CD14-positive monocyte (primary cell): ENCODE measurements around the gene UBE2O. TPM values are rescaled to one million over a fixed set of nuclear protein-coding genes. Genes with fewer than 3 reads are reported as not detected.

Source experiments
- DNase-seq, 3 donors: peaks; one replicate each; pipeline ENCODE4 v3.0.0-alpha.2; 2011 to 2022
- H2AFZ ChIP-seq: 2 replicates; pipeline ENCODE4 v1.6.0; 2012; ENCODE audit warnings: mild to moderate bottlenecking, low read depth, low read length, inconsistent platforms; ENCODE audit not compliant: insufficient read depth, poor library complexity, severe bottlenecking
- H3K27ac ChIP-seq, 2 donors: 1 replicate in 1 of 2; 2 replicates in 1 of 2; pipeline ENCODE4 v1.5.1; 2012 to 2013; ENCODE audit warnings: low read length in 2 of 2, control low read depth in 1 of 2, inconsistent platforms in 1 of 2, low read depth in 1 of 2, mild to moderate bottlenecking in 1 of 2
- H3K27me3 ChIP-seq, 2 donors: one replicate each; pipeline versions ENCODE4 v1.6.0 to v1.6.1; 2011 to 2013; ENCODE audit warnings: low read length in 2 of 2; ENCODE audit not compliant: control insufficient read depth in 2 of 2, insufficient read depth in 2 of 2
- H3K36me3 ChIP-seq, 2 donors: replicated peaks in 1 of 2; 1 replicate in 1 of 2; 2 replicates in 1 of 2; pipeline versions ENCODE4 v1.5.1 to v1.6.1; 2012 to 2013; ENCODE audit warnings: low read length in 2 of 2, control low read depth in 1 of 2, inconsistent platforms in 1 of 2, mild to moderate bottlenecking in 1 of 2; ENCODE audit not compliant: insufficient read depth in 2 of 2, control insufficient read depth in 1 of 2
- H3K4me1 ChIP-seq, 2 donors: 1 replicate in 1 of 2; 2 replicates in 1 of 2; pipeline versions ENCODE4 v1.5.1 to v1.6.1; 2012 to 2013; ENCODE audit warnings: low read length in 2 of 2, control low read depth in 1 of 2, inconsistent platforms in 1 of 2, mild to moderate bottlenecking in 1 of 2, moderate library complexity in 1 of 2; ENCODE audit not compliant: insufficient read depth in 2 of 2, control insufficient read depth in 1 of 2
- H3K4me2 ChIP-seq: replicated peaks from 2 replicates; pipeline ENCODE3; 2012; ENCODE audit warnings: low read length, moderate library complexity, mild to moderate bottlenecking; ENCODE audit not compliant: poor library complexity, severe bottlenecking; ENCODE audit errors: extremely low read depth
- H3K4me3 ChIP-seq, 3 experiments: fragments of 200-600 bp in 1 of 3; sonication (generic) in 1 of 3; replicated peaks in 1 of 3; 1 replicate in 2 of 3; 2 replicates in 1 of 3; pipeline ENCODE4 v1.5.1; 2011 to 2013; ENCODE audit warnings: low read length in 3 of 3, mild to moderate bottlenecking in 3 of 3, control low read depth in 2 of 3, low read depth in 2 of 3, inconsistent platforms in 1 of 3, moderate library complexity in 1 of 3
- H3K79me2 ChIP-seq: 2 replicates; pipeline ENCODE4 v1.6.0; 2012; ENCODE audit warnings: mild to moderate bottlenecking, control low read depth, inconsistent platforms, low read length, moderate library complexity; ENCODE audit not compliant: insufficient read depth
- H3K9ac ChIP-seq: 2 replicates; pipeline ENCODE4 v1.6.0; 2017; ENCODE audit warnings: low read length, mild to moderate bottlenecking; ENCODE audit not compliant: insufficient read depth, poor library complexity, severe bottlenecking
- H3K9me3 ChIP-seq, 2 donors: replicated peaks in 1 of 2; 1 replicate in 1 of 2; 2 replicates in 1 of 2; pipeline versions ENCODE4 v1.5.1 to v1.6.1; 2012 to 2013; ENCODE audit warnings: low read length in 2 of 2, control low read depth in 1 of 2; ENCODE audit not compliant: control insufficient read depth in 1 of 2, insufficient read depth in 1 of 2
- H4K20me1 ChIP-seq: 2 replicates; pipeline ENCODE4 v1.6.0; 2012; ENCODE audit warnings: mild to moderate bottlenecking, low read length, control low read depth, moderate library complexity; ENCODE audit not compliant: insufficient read depth
- H3K27ac Mint-ChIP-seq, 7 donors: one replicate each; pipeline ENCODE4 v1.8.0; 2020; ENCODE audit warnings: mild to moderate bottlenecking in 7 of 7, mixed read lengths in 7 of 7, moderate library complexity in 6 of 7, inconsistent platforms in 2 of 7
- H3K27me3 Mint-ChIP-seq, 3 donors: one replicate each; pipeline ENCODE4 v1.8.0; 2021 to 2022; ENCODE audit warnings: low read depth in 3 of 3, mild to moderate bottlenecking in 3 of 3, mixed read lengths in 3 of 3, moderate library complexity in 3 of 3, inconsistent platforms in 1 of 3
- H3K36me3 Mint-ChIP-seq, 2 donors: one replicate each; pipeline ENCODE4 v1.8.0; 2020; ENCODE audit warnings: mixed read lengths in 2 of 2, inconsistent platforms in 1 of 2, mild to moderate bottlenecking in 1 of 2
- H3K4me1 Mint-ChIP-seq: one replicate; pipeline ENCODE4 v1.8.0; 2020; ENCODE audit warnings: mild to moderate bottlenecking, mixed read lengths
- H3K4me3 Mint-ChIP-seq, 2 donors: one replicate each; pipeline ENCODE4 v1.8.0; 2020; ENCODE audit warnings: mild to moderate bottlenecking in 2 of 2, mixed read lengths in 2 of 2, moderate library complexity in 1 of 2
- H3K9me3 Mint-ChIP-seq, 7 donors: one replicate each; pipeline ENCODE4 v1.8.0; 2020 to 2022; ENCODE audit warnings: mixed read lengths in 7 of 7, mild to moderate bottlenecking in 6 of 7, moderate library complexity in 6 of 7, inconsistent platforms in 2 of 7
- CTCF ChIP-seq: fragments of 200-600 bp; IDR thresholded peaks from one replicate; pipeline ENCODE4 v1.8.0; 2022; ENCODE audit warnings: antibody characterized with exemption, mild to moderate bottlenecking
- WGBS: methylation state at CpG from one replicate; pipeline ENCODE4 v1.1.5; 2013; ENCODE audit warnings: missing lambda C conversion rate; ENCODE audit not compliant: insufficient coverage; 5-methylcytosine and 5-hydroxymethylcytosine counted together
- intact Hi-C, 2 donors: fragments of 100-400 bp; cut with micrococcal nuclease; formaldehyde crosslinking; loops; one replicate each; pipeline versions ENCODE4 v1.15.0 to v1.15.1; 2023
- polyA minus RNA-seq: library from RNA; depleted of rRNA, polyadenylated mRNA; stranded (reverse); fragments of >200 nt; gene quantifications from 2 replicates; pipeline ENCODE4 v1.2.3, GENCODE V29; 2012
- polyA plus RNA-seq, 3 donors: library from polyadenylated mRNA; depleted of rRNA in 1 of 3; unstranded in 2 of 3; stranded (reverse) in 1 of 3; fragments of 300-500 nt in 2 of 3; fragments of >200 nt in 1 of 3; fragmentation: Illumina TruSeq in 2 of 3; gene quantifications; 1 replicate in 2 of 3; 2 replicates in 1 of 3; pipeline ENCODE4 v1.2.3, GENCODE V29; 2012 to 2021
- total RNA-seq, 12 experiments: library from RNA in 1 of 12; stranded (reverse) in 1 of 12; fragments of 120-200 nt in 1 of 12; gene quantifications; one replicate each; pipeline ENCODE4 v1.2.4 and lab custom pipeline; 2013 to 2026; ENCODE audit warnings: mixed read lengths in 6 of 12, inconsistent platforms in 1 of 12

The UBE2O gene
- 11.9 TPM for total RNA-seq (2013)
- 10 to 100 TPM in 1 of 3 donors, 1 to 10 TPM in 2; 1.3 to 15.1 (median 4.5) TPM for polyA plus RNA-seq
- 17.2 and 21.1 TPM in 2 replicates for polyA minus RNA-seq
- total RNA-seq (lab: John Stamatoyannopoulos, UW): 8.9 to 35.9 (median 21.7) reads per million in 11 experiments

- Histone ChIP-seq H3K9me3 (no peaks in the 10 kb centered on the region), H3K9ac (peak within 1 kb of the TSS; percentile 74), H3K4me1 (peaks cover 10 to 17% of the 10 kb centered on the region in 2 donors), H4K20me1 (peaks cover 41% of the 10 kb centered on the region), H2AFZ (peak within 1 kb of the TSS; percentile 97), H3K79me2 (peaks cover 50% of the 10 kb centered on the region), H3K4me2 (peak within 1 kb of the TSS; percentile 92), H3K4me3 (peak within 1 kb of the TSS; percentile 32 to 81 (median 77)), H3K27ac (peak within 1 kb of the TSS in 1 of 2 donors; percentile 55), H3K27me3 (no peaks in the 10 kb centered on the region), H3K36me3 (no peaks in the 10 kb centered on the region)
- under 1% methylated on average over 97 of the region's 101 CpGs for WGBS
- Mint-ChIP-seq H3K9me3 (peaks cover 0 to 2% (median 0%) of the 10 kb centered on the region in 7 donors), H3K4me3 (peak within 1 kb of the TSS; percentile 80 to 89), H3K36me3 (peaks cover 2 to 4% of the 10 kb centered on the region in 2 donors), H3K27me3 (peaks cover 1 to 4% (median 4%) of the 10 kb centered on the region in 3 donors), H3K4me1 (peaks cover 19% of the 10 kb centered on the region), H3K27ac (peak within 1 kb of the TSS; percentile 46 to 91 (median 73))
- DNase-seq: peak; percentile 86 to 90 (median 87)
- intact Hi-C loops: no loop called here
- TF ChIP-seq CTCF: peak; percentile 39
Observed at GRCh38 chr17:76452660-76453430, at the start of gene UBE2O. UBE2O (minus strand) TSS chr17:76453152; CDS start chr17:76453141, 11 bp downstream.

DNA sequence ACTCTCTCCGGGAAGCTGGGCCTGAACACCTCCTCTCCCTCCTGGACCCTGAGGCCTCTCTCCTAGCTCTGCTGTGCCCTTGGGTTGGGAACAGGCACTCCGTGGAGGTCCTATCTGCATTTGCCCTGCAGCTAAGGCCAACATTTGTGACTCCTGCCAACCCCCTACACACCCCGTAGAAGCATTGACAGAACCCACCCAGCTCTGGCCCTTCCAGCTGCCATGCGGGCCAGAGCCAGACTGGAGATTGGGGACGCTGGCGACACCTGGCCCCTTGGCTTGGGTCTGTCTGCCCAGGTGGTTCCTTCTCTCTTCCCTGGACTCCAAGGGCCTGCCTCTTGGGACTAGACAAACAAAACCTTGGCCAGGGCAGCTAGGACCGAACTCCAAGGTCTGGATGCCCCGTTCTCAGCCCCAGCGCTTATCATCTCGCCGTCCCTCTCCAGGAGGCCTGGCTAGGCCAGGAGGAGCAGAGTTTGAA, 48.9 kb upstream of the UBE2O start:
- no peaks in the 10 kb centered on the region for H4K20me1 ChIP-seq
- H3K9me3 Mint-ChIP-seq: no peaks in the 10 kb centered on the region
- H2AFZ ChIP-seq: peak overlapping the region; percentile 42
- H3K79me2 ChIP-seq: peaks cover 44% of the 10 kb centered on the region
- H3K27me3 ChIP-seq: no peaks in the 10 kb centered on the region
- peaks cover 75% of the 10 kb centered on the region for H3K4me1 Mint-ChIP-seq
- H3K36me3 Mint-ChIP-seq: peaks cover 26 to 29% of the 10 kb centered on the region in 2 donors
- peak overlapping the region; percentile 99 for H3K9ac ChIP-seq
- H3K27ac Mint-ChIP-seq: peak overlapping the region; percentile 95 to 99 (median 98)
- peaks cover 0 to 4% (median under 1%) of the 10 kb centered on the region in 3 donors for H3K27me3 Mint-ChIP-seq
- intact Hi-C loops: loop anchor here (1.0 to 10.0 kb wide), 3 partner anchors 9 to 213 kb away; partner anchors contain the start of genes MXRA7 (in 1 of the 2) and SPHK1 (in 1 of the 2)
- peak overlapping the region; percentile 85 to 97 for H3K27ac ChIP-seq
- H3K9me3 ChIP-seq: no peaks in the 10 kb centered on the region
- peak overlapping the region; percentile 100 for H3K4me2 ChIP-seq
- WGBS: 73% methylated on average over 6 of the region's 11 CpGs
- DNase-seq: no peak
- peaks cover 4 to 16% of the 10 kb centered on the region in 2 donors for H3K36me3 ChIP-seq
- H3K4me3 ChIP-seq: peak overlapping the region in 1 of 3 experiments; percentile 97
- H3K4me3 Mint-ChIP-seq: peak overlapping the region; percentile 88 to 95
- no peak for TF ChIP-seq CTCF
- peaks cover 72 to 80% of the 10 kb centered on the region in 2 donors for H3K4me1 ChIP-seq
